CD8-positive, alpha-beta memory T cell (primary cell): Measurements from ENCODE around the gene LIFR. TPM values are rescaled to one million over a fixed set of nuclear protein-coding genes. Genes with fewer than 3 reads are reported as not detected.

Experiments
- CTCF ChIA-PET: fragments of 350-600 bp; sonication (Branson Sonifier 250); formaldehyde crosslinking; loops from one replicate; lab custom pipeline; 2021; ENCODE audit warnings: antibody characterized with exemption; lab: Charles Lee
- POLR2A ChIA-PET: fragments of 350-600 bp; sonication (Branson Sonifier 250); formaldehyde crosslinking; loops from one replicate; lab custom pipeline; 2021; ENCODE audit warnings: antibody characterized with exemption; lab: Charles Lee
- DNase-seq, 5 donors: peaks; one replicate each; pipeline versions ENCODE4 v3.0.0 to v3.0.0-alpha.2; 2020 to 2022; ENCODE audit warnings: mixed read lengths in 1 of 5
- H3K27ac ChIP-seq: one replicate; pipeline ENCODE4 v1.7.0; 2013; ENCODE audit warnings: low read depth, mild to moderate bottlenecking, low read length, moderate library complexity
- H3K27me3 ChIP-seq: 2 replicates; pipeline ENCODE4 v1.7.0; 2013; ENCODE audit warnings: low read length, mild to moderate bottlenecking; ENCODE audit not compliant: insufficient read depth, poor library complexity, severe bottlenecking
- H3K36me3 ChIP-seq: 2 replicates; pipeline ENCODE4 v1.7.0; 2013; ENCODE audit warnings: mild to moderate bottlenecking, low read length, moderate library complexity; ENCODE audit not compliant: insufficient read depth
- H3K4me1 ChIP-seq: 2 replicates; pipeline ENCODE4 v1.7.0; 2013; ENCODE audit warnings: mild to moderate bottlenecking, low read length, moderate library complexity; ENCODE audit not compliant: insufficient read depth
- H3K4me3 ChIP-seq: 2 replicates; pipeline ENCODE4 v1.7.0; 2013; ENCODE audit warnings: mild to moderate bottlenecking, low read length
- H3K9me3 ChIP-seq: 2 replicates; pipeline ENCODE4 v1.7.0; 2013; ENCODE audit warnings: mild to moderate bottlenecking, low read length
- H3K27ac Mint-ChIP-seq, 8 donors: one replicate each; pipeline ENCODE4 v1.8.0; 2020 to 2021; ENCODE audit warnings: mixed read lengths in 8 of 8, mild to moderate bottlenecking in 6 of 8, inconsistent platforms in 3 of 8, moderate library complexity in 3 of 8
- H3K27me3 Mint-ChIP-seq, 2 donors: one replicate each; pipeline ENCODE4 v1.8.0; 2020 to 2021; ENCODE audit warnings: mixed read lengths in 2 of 2, mild to moderate bottlenecking in 1 of 2, moderate library complexity in 1 of 2
- H3K36me3 Mint-ChIP-seq, 3 donors: one replicate each; pipeline ENCODE4 v1.8.0; 2020 to 2021; ENCODE audit warnings: mixed read lengths in 3 of 3, inconsistent platforms in 1 of 3, mild to moderate bottlenecking in 1 of 3
- H3K4me1 Mint-ChIP-seq, 3 donors: one replicate each; pipeline ENCODE4 v1.8.0; 2020 to 2021; ENCODE audit warnings: mixed read lengths in 3 of 3, inconsistent platforms in 1 of 3, mild to moderate bottlenecking in 1 of 3
- H3K4me3 Mint-ChIP-seq, 7 donors: one replicate each; pipeline ENCODE4 v1.8.0; 2020 to 2021; ENCODE audit warnings: mixed read lengths in 7 of 7, mild to moderate bottlenecking in 6 of 7, moderate library complexity in 4 of 7, inconsistent platforms in 2 of 7
- H3K9me3 Mint-ChIP-seq, 5 donors: one replicate each; pipeline ENCODE4 v1.8.0; 2020 to 2022; ENCODE audit warnings: mixed read lengths in 5 of 5, mild to moderate bottlenecking in 3 of 5, moderate library complexity in 2 of 5, inconsistent platforms in 1 of 5
- polyA plus RNA-seq: library from polyadenylated mRNA; unstranded; fragments of 300-500 nt; fragmentation: Illumina TruSeq; gene quantifications from one replicate; pipeline ENCODE4 v1.2.3, GENCODE V29; 2021
- total RNA-seq, 2 experiments: library from RNA; stranded (reverse); gene quantifications; one replicate each; pipeline ENCODE4 v1.2.3, GENCODE V29; 2021

Gene LIFR
- total and polyA plus RNA-seq, 3 experiments from 2014 or later: not detected

DNA sequence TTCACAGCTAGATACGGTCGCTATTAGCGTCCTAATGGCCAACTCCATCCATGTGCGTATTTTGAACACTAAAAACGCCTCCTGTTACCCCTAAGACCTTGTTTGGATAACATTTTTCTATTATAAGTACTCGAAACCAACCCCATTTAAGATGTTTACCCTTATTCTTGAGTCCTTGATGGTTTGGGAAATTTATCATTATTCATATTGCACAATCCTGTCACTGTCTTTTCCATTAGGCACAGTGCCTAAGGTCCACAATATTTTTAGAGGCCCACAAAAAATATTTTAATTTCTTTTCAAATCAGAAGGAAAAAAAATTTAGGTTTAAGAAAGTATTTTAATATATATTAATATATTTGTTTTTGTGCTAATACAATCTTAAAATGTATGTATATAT, 1.3 kb upstream of the LIFR start:
- Histone ChIP-seq H3K27me3 (peaks cover 37% of the 10 kb centered on the region), H3K4me3 (no peak overlapping the region), H3K27ac (no peak overlapping the region), H3K9me3 (no peaks in the 10 kb centered on the region), H3K4me1 (no peaks in the 10 kb centered on the region), H3K36me3 (no peaks in the 10 kb centered on the region)
- H3K4me1 Mint-ChIP-seq: peaks cover 12 to 18% (median 17%) of the 10 kb centered on the region in 3 donors
- H3K9me3 Mint-ChIP-seq: peaks cover 0 to 2% (median 0%) of the 10 kb centered on the region in 5 donors
- DNase-seq: no peak
- no peak overlapping the region for H3K27ac Mint-ChIP-seq
- H3K27me3 Mint-ChIP-seq: peaks cover 34 to 64% of the 10 kb centered on the region in 2 donors
- CTCF ChIA-PET: no interaction called here
- H3K4me3 Mint-ChIP-seq: peak overlapping the region; percentile 24 to 88 (median 70)
- POLR2A ChIA-PET: no interaction called here
- no peaks in the 10 kb centered on the region for H3K36me3 Mint-ChIP-seq

- H3K36me3 Mint-ChIP-seq: no peaks in the 10 kb centered on the region
- peaks cover 0 to 2% (median 0%) of the 10 kb centered on the region in 5 donors for H3K9me3 Mint-ChIP-seq
- H3K4me3 ChIP-seq: peak overlapping the region; percentile 53
- H3K36me3 ChIP-seq: no peaks in the 10 kb centered on the region
- ChIA-PET POLR2A (no interaction called here), CTCF (no interaction called here)
- H3K9me3 ChIP-seq: no peaks in the 10 kb centered on the region
- no peak for DNase-seq
- peak overlapping the region; percentile 24 to 88 (median 70) for H3K4me3 Mint-ChIP-seq
- no peaks in the 10 kb centered on the region for H3K4me1 ChIP-seq
- no peak overlapping the region for H3K27ac Mint-ChIP-seq
- H3K27me3 ChIP-seq: peaks cover 41% of the 10 kb centered on the region
- H3K4me1 Mint-ChIP-seq: peaks cover 12 to 18% (median 17%) of the 10 kb centered on the region in 3 donors
- peaks cover 34 to 68% of the 10 kb centered on the region in 2 donors for H3K27me3 Mint-ChIP-seq
- peak overlapping the region; percentile 21 for H3K27ac ChIP-seq
These were observed 863 bp upstream of the LIFR start for GRCh38 chr5:38557308-38557710.

DNA sequence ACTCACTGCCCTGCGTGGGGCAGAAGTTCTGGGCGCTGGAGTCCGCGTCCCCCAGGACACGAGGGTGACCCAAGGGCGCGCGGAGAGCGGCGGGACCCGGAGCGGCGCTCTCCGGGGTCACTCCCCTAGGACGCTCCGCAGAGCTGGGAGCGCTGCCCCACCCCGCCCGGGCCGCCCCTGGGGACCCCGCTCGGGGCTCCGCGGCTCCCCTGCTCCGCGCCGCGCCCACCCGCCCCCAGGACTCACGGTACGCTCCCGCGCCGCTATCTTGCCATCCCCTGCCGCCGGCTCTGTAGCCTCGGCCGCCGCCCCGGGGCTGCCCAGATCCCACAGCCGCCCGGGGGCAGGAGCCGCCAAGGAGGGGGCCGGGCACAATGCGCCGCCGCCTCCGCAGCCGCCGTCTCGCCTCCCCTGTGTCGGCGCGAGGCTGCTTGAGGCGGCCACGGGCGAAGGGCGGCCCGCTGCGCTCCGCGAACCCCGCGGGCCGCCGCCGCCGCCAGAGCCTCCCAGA, 303 bp downstream of the LIFR start:
- peaks cover 0 to 2% (median 0%) of the 10 kb centered on the region in 5 donors for H3K9me3 Mint-ChIP-seq

GRCh38 chr5:38555354-38556087, 925 bp downstream of the LIFR start:
- Mint-ChIP-seq H3K4me1 (peaks cover 12 to 18% (median 17%) of the 10 kb centered on the region in 3 donors), H3K4me3 (peak overlapping the region in 6 of 7 donors; percentile 61 to 86 (median 81)), H3K36me3 (no peaks in the 10 kb centered on the region), H3K27ac (peak overlapping the region in 2 of 8 donors; percentile 12 to 22), H3K9me3 (peaks cover 0 to 2% (median 0%) of the 10 kb centered on the region in 5 donors), H3K27me3 (peaks cover 37 to 68% of the 10 kb centered on the region in 2 donors)
- H3K27me3 ChIP-seq: peaks cover 41% of the 10 kb centered on the region
- CTCF ChIA-PET: no interaction called here
- no peaks in the 10 kb centered on the region for H3K4me1 ChIP-seq
- no peak overlapping the region for H3K4me3 ChIP-seq
- H3K36me3 ChIP-seq: no peaks in the 10 kb centered on the region
- POLR2A ChIA-PET: no interaction called here
- no peaks in the 10 kb centered on the region for H3K9me3 ChIP-seq
- H3K27ac ChIP-seq: no peak overlapping the region
- no peak for DNase-seq

More for the DNA sequence above, 303 bp downstream of the LIFR start:
- Histone ChIP-seq H3K4me1 (no peaks in the 10 kb centered on the region), H3K36me3 (no peaks in the 10 kb centered on the region), H3K9me3 (no peaks in the 10 kb centered on the region), H3K27ac (no peak overlapping the region), H3K4me3 (no peak overlapping the region), H3K27me3 (peaks cover 41% of the 10 kb centered on the region)
- no peak overlapping the region for H3K27ac Mint-ChIP-seq
- ChIA-PET CTCF (no interaction called here), POLR2A (no interaction called here)
- no peaks in the 10 kb centered on the region for H3K36me3 Mint-ChIP-seq
- peaks cover 39 to 71% of the 10 kb centered on the region in 2 donors for H3K27me3 Mint-ChIP-seq
- H3K4me1 Mint-ChIP-seq: peaks cover 12 to 18% (median 17%) of the 10 kb centered on the region in 3 donors
- no peak for DNase-seq
- peak overlapping the region in 5 of 7 donors; percentile 61 to 84 (median 78) for H3K4me3 Mint-ChIP-seq

DNA sequence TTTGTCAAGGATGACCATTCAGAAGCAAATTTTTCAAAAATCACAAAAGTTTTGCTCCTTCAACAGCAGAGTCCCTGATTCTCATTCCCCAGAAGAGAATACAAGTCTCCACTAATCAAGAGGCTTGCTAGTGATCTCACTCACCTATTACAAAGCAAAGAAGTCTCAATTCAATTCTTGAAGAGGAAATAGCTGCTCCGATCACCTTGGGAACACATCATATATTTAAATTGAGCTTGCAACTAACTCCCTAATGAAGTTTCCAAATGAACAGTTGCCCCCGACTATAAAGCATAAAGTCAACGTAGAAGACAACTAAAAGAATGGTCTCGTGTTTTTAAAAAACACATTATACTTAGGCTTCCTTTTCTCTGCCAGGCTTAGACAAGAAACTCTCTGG, 1.6 kb downstream of the LIFR start:
- Histone ChIP-seq H3K4me3 (no peak overlapping the region), H3K27ac (no peak overlapping the region), H3K4me1 (no peaks in the 10 kb centered on the region), H3K27me3 (peaks cover 41% of the 10 kb centered on the region), H3K36me3 (no peaks in the 10 kb centered on the region), H3K9me3 (no peaks in the 10 kb centered on the region)
- peak overlapping the region in 4 of 7 donors; percentile 15 to 84 (median 53) for H3K4me3 Mint-ChIP-seq
- peaks cover 0 to 2% (median 0%) of the 10 kb centered on the region in 5 donors for H3K9me3 Mint-ChIP-seq
- H3K27ac Mint-ChIP-seq: peak overlapping the region in 2 of 8 donors; percentile 5 to 22
- POLR2A ChIA-PET: no interaction called here
- DNase-seq: no peak
- no peaks in the 10 kb centered on the region for H3K36me3 Mint-ChIP-seq
- peaks cover 37 to 68% of the 10 kb centered on the region in 2 donors for H3K27me3 Mint-ChIP-seq
- peaks cover 12 to 18% (median 17%) of the 10 kb centered on the region in 3 donors for H3K4me1 Mint-ChIP-seq
- CTCF ChIA-PET: no interaction called here

DNA sequence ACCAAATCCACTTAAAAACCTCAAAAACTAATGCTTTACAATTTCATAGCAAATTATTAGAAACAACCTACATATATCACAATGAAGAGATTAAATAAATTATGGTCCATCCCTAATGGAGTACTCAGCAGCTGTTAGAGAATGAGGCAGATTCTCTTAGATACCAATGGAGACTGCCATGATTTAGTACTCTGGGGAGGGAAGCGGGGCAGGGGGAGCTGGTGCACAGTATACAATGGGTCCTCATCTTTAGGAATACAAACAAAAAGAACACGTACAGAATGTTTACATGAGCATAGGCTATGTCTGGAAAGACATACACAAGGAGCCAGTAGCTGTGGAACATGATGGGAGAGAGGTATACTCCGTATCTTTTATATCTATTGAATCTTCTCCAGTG, 2.0 kb downstream of the LIFR start:
- Histone ChIP-seq H3K4me3 (no peak overlapping the region), H3K27ac (no peak overlapping the region), H3K27me3 (peaks cover 41% of the 10 kb centered on the region), H3K4me1 (no peaks in the 10 kb centered on the region), H3K9me3 (no peaks in the 10 kb centered on the region), H3K36me3 (no peaks in the 10 kb centered on the region)
- DNase-seq: no peak
- ChIA-PET CTCF (no interaction called here), POLR2A (no interaction called here)
- Mint-ChIP-seq H3K27ac (no peak overlapping the region), H3K9me3 (peaks cover 0 to 2% (median 0%) of the 10 kb centered on the region in 5 donors), H3K27me3 (peaks cover 37 to 68% of the 10 kb centered on the region in 2 donors), H3K4me1 (peaks cover 12 to 18% (median 17%) of the 10 kb centered on the region in 3 donors), H3K4me3 (no peak overlapping the region), H3K36me3 (no peaks in the 10 kb centered on the region)

DNA sequence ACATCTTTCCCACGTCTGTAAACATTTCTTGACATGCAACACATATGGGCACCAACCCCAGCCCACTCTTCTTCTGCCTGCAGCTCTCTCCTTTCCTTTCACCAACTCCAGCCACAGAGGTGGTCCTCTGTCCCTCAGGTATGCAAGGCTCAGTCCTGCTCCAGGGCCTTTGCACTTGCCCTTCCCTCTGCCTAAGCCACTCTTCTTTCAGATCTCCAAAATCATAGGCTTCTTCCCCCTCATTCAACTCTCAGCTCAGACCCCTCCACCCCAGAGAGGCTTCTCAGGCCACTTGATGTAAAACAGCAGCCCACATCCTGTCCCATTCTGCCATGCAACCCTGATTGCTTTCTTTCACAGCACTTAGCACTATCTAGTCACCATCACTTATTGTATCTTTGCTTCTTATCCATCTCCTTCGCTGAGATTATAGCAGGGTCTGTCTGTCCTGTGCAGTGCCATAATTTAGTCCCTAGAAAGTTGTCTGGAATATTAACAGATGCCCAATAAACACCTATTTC, 3.4 kb downstream of the LIFR start:
- H3K27me3 ChIP-seq: peaks cover 32% of the 10 kb centered on the region
- no peak overlapping the region for H3K4me3 Mint-ChIP-seq
- ChIA-PET POLR2A (no interaction called here), CTCF (no interaction called here)
- no peaks in the 10 kb centered on the region for H3K36me3 Mint-ChIP-seq
- no peaks in the 10 kb centered on the region for H3K9me3 ChIP-seq
- H3K4me1 Mint-ChIP-seq: peaks cover 12 to 18% (median 17%) of the 10 kb centered on the region in 3 donors
- peaks cover 35 to 57% of the 10 kb centered on the region in 2 donors for H3K27me3 Mint-ChIP-seq
- H3K27ac ChIP-seq: no peak overlapping the region
- no peak overlapping the region for H3K27ac Mint-ChIP-seq
- DNase-seq: no peak
- no peaks in the 10 kb centered on the region for H3K36me3 ChIP-seq
- no peak overlapping the region for H3K4me3 ChIP-seq
- H3K4me1 ChIP-seq: no peaks in the 10 kb centered on the region
- H3K9me3 Mint-ChIP-seq: peaks cover 0 to 2% (median 0%) of the 10 kb centered on the region in 5 donors
